NOMO-1 treated with dmso at 0.1 percent for 144 hours (cell line): ENCODE data around the gene NEK1.

Source experiments
- DNase-seq: peaks from one replicate; lab custom pipeline; 2025; ENCODE audit not compliant: unreplicated experiment; lab: John Stamatoyannopoulos, UW

Gene NEK1

GRCh38 chr4:169611991-169612870 is at the start of gene NEK1:
Gene NEK1 (minus strand): TSS chr4:169612583. CDS start chr4:169602630, 9,953 bp downstream.
- DNase-seq, result peak; percentile 88

GRCh38 chr4:169661761-169662160 is 49.4 kb upstream of the NEK1 start:
- no peak for DNase-seq

GRCh38 chr4:169660929-169661328 is 48.5 kb upstream of the NEK1 start:
- DNase-seq, result peak; percentile 29

GRCh38 chr4:169659716-169660670 is 47.6 kb upstream of the NEK1 start:
- peak; percentile 76 for DNase-seq

- no peak for DNase-seq
These were observed 46.8 kb upstream of the NEK1 start for GRCh38 chr4:169658975-169659715.

- DNase-seq, result no peak
These were observed 45.8 kb upstream of the NEK1 start for GRCh38 chr4:169658196-169658595.

GRCh38 chr4:169657470-169658107 is 45.2 kb upstream of the NEK1 start:
- DNase-seq, result no peak

- no peak for DNase-seq
These were observed 43.0 kb upstream of the NEK1 start for GRCh38 chr4:169655401-169655800.

- no peak for DNase-seq
These were observed 40.2 kb upstream of the NEK1 start for GRCh38 chr4:169652535-169652934.

- no peak for DNase-seq
These were observed 38.0 kb upstream of the NEK1 start for GRCh38 chr4:169650227-169650936.

GRCh38 chr4:169649545-169650226 is 37.3 kb upstream of the NEK1 start:
- DNase-seq, result no peak

GRCh38 chr4:169645627-169646026 is 33.2 kb upstream of the NEK1 start:
- DNase-seq, result no peak

- DNase-seq, result no peak
These were observed 32.4 kb upstream of the NEK1 start for GRCh38 chr4:169644802-169645201.

GRCh38 chr4:169640261-169640870 is 28.0 kb upstream of the NEK1 start:
- DNase-seq, result no peak

- DNase-seq, result no peak
These were observed 22.6 kb upstream of the NEK1 start for GRCh38 chr4:169634975-169635374.

- DNase-seq, result no peak
These were observed 20.5 kb upstream of the NEK1 start for GRCh38 chr4:169632896-169633295.

GRCh38 chr4:169630069-169630468 is 17.7 kb upstream of the NEK1 start:
- DNase-seq, result no peak

GRCh38 chr4:169628579-169628978 is 16.2 kb upstream of the NEK1 start:
- no peak for DNase-seq

GRCh38 chr4:169627307-169627706 is 14.9 kb upstream of the NEK1 start:
- DNase-seq, result no peak
